Thyroid gland (tissue), 4 donors: ENCODE measurements around the gene PRDM7. TPM values are rescaled to one million over a fixed set of nuclear protein-coding genes. Genes with fewer than 3 reads are reported as not detected.
"Not testable (repeated sequence)": the region's sequence is repeated elsewhere in the genome, so short reads cannot be mapped to it uniquely, and the experiment has no call there.

ENCODE experiments used
- DNase-seq, 2 donors: peaks; one replicate each; pipeline ENCODE4 v3.0.0-alpha.2; 2019
- H3K27ac ChIP-seq, 3 donors: fragments of 200-600 bp; sonication (generic); 1 replicate in 2 of 3; 2 replicates in 1 of 3; pipeline ENCODE4 v1.5.1; 2016 to 2019; ENCODE audit warnings: mild to moderate bottlenecking in 1 of 3, moderate library complexity in 1 of 3
- H3K27me3 ChIP-seq: fragments of 200-600 bp; sonication (generic); one replicate; pipeline ENCODE4 v1.5.1; 2019
- H3K36me3 ChIP-seq, 2 donors: fragments of 200-600 bp; sonication (generic); one replicate each; pipeline ENCODE4 v1.5.1; 2016 to 2019
- H3K4me1 ChIP-seq, 2 donors: fragments of 200-600 bp; sonication (generic); one replicate each; pipeline ENCODE4 v1.5.1; 2017 to 2019
- H3K4me3 ChIP-seq, 3 donors: fragments of 200-600 bp; sonication (generic); replicated peaks in 1 of 3; 1 replicate in 2 of 3; 2 replicates in 1 of 3; pipeline ENCODE4 v1.5.1; 2016; ENCODE audit warnings: mild to moderate bottlenecking in 1 of 3
- H3K9me3 ChIP-seq: fragments of 200-600 bp; sonication (generic); one replicate; pipeline ENCODE4 v1.5.1; 2017
- POLR2A ChIP-seq, 2 donors: fragments of 450-650 bp; IDR thresholded peaks; one replicate each; pipeline ENCODE4 v1.6.1; 2017; ENCODE audit warnings: antibody characterized with exemption in 2 of 2, mild to moderate bottlenecking in 2 of 2, moderate library complexity in 1 of 2
- WGBS, 2 donors: methylation state at CpG; one replicate each; pipeline ENCODE4 v1.1.5; 2017; 5-methylcytosine and 5-hydroxymethylcytosine counted together
- intact Hi-C: fragments of 100-400 bp; cut with DNase I; formaldehyde crosslinking; loops from one replicate; pipeline ENCODE4 v1.15.1; 2023
- total RNA-seq, 4 donors: library from RNA; depleted of rRNA; stranded (reverse); fragments of >200 nt; gene quantifications; one replicate each; pipeline ENCODE4 v1.2.3, GENCODE V29; 2016
- TF ChIP-seq, protein P1 (sequence below), 6 experiments: fragments of 200-600 bp in 3 of 6; fragments of 450-650 bp in 3 of 6; sonication (generic) in 3 of 6; IDR thresholded peaks; one replicate each; pipeline ENCODE4 v1.5.1; 2016 to 2019; ENCODE audit warnings: antibody characterized with exemption in 6 of 6, mild to moderate bottlenecking in 2 of 6, inconsistent platforms in 1 of 6, moderate library complexity in 1 of 6

Gene PRDM7
- total RNA-seq, 4 donors from 2014 or later, result not detected

DNA sequence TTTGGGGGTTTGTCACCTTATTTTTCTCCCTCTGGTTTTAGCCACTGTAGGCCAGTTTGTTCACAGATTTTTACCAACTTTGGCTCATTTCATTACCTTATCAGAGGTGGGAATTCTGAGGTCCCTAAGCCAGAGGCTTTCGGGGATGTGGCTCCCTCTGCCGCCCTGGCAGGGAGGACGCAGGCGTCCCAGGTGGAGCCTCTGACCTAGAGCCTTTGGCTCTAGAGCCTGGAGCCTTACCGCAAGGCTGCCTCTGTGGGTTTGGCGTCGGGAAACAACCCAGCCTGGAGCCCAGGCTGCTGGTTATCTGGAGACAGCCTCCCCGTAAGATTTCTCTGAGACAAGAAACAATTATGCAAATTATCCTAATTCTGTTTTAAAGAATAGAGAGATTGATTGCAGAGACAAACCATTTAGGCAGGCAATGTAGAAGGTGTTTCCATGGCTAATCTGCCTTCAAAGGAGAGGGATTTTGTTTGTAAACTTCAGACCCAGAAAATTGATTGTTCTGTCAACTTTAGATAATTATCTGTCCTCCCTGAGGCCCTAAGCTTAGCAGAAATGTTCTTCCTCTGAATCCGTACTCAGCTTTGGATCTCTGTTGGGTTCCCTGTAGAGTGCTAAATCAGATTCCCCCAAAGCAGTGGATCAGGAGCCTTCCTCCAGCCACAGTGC lies 20.0 kb upstream of the PRDM7 start:
- H3K4me3 ChIP-seq, H3K4me1 ChIP-seq, H3K27me3 ChIP-seq, H3K36me3 ChIP-seq, intact Hi-C loops, H3K9me3 ChIP-seq, DNase-seq, H3K27ac ChIP-seq: not testable (repeated sequence)
- WGBS, 2 donors, result 62 to 85% methylated on average over 9 of the region's 9 CpGs

DNA sequence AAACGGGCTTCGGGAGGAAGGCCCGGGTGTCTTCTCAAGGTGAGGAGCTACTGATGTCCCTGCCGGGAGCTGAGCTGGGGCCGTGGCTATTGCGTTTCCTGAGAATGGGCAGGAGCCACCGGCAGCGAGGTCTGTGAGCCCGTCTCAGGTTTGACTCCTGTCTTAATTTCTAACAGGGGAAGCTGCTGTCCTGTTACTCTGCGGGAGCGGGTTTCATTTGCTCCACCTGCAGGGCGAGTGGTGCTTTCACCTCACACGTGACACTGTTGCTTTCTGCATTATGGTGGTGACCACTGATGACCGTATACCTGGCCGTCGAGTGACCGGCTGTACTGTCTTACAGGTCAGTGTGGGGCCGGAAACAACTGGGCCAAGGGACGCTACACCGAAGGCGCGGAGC lies 17.7 kb upstream of the PRDM7 start:
- H3K36me3 ChIP-seq, H3K27ac ChIP-seq, H3K9me3 ChIP-seq, H3K4me3 ChIP-seq, H3K27me3 ChIP-seq, intact Hi-C loops, H3K4me1 ChIP-seq, DNase-seq: not testable (repeated sequence)
- 83 to 97% methylated on average over 11 to 15 of the region's 22 CpGs for WGBS, 2 donors

DNA sequence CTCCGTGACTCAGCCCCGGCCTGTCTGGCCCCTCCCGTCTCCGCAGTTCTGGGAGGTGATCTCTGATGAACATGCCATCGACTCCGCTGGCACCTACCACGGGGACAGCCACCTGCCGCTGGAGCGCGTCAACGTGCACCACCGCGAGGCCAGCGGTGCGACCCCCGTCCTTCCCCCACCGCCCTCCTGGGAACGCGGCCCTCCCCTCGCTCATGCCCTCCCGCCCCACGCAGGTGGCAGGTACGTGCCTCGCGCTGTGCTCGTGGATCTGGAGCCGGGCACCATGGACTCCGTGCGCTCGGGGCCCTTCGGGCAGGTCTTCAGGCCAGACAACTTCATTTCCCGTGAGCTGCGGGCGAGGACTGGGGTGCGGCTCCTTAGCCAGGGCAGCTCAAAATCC lies 17.2 kb upstream of the PRDM7 start:
- WGBS, 2 donors, result 98 to 100% methylated on average over 4 to 24 of the region's 35 CpGs
- H3K27ac ChIP-seq, H3K9me3 ChIP-seq, intact Hi-C loops, H3K27me3 ChIP-seq, H3K4me1 ChIP-seq, H3K4me3 ChIP-seq, H3K36me3 ChIP-seq, DNase-seq: not testable (repeated sequence)

- H3K4me3 ChIP-seq, H3K9me3 ChIP-seq, H3K36me3 ChIP-seq, intact Hi-C loops, DNase-seq, H3K27me3 ChIP-seq, H3K4me1 ChIP-seq, H3K27ac ChIP-seq: not testable (repeated sequence)
- WGBS, 2 donors, result 83 to 97% methylated on average over 23 of the region's 30 CpGs
Measured at GRCh38 chr16:90093799-90094198, 16.7 kb upstream of the PRDM7 start.

DNA sequence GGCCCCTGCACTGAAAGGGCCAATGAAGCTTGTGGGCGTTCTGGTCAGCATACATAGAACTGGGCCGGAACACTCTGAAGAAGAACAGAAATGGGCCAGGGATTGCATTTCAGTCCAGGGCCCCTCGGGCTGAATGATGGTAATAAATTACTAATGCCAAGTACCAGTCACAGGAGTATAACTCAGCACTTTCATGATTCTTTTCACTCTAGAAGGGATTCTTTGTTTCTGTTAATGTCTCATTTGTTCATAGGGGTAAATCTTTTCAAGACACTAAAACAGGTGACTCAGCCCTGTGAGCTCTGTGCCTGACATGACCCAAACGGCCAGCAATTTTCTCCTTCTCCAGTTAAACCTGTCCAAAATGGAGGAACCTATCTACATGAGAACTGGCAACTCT lies 15.7 kb upstream of the PRDM7 start:
- intact Hi-C loops, H3K4me1 ChIP-seq, H3K27me3 ChIP-seq, DNase-seq, H3K27ac ChIP-seq, H3K4me3 ChIP-seq, H3K9me3 ChIP-seq, H3K36me3 ChIP-seq: not testable (repeated sequence)
- 63 to 65% methylated on average over 4 of the region's 4 CpGs for WGBS, 2 donors

- TF ChIP-seq, protein P1, sequence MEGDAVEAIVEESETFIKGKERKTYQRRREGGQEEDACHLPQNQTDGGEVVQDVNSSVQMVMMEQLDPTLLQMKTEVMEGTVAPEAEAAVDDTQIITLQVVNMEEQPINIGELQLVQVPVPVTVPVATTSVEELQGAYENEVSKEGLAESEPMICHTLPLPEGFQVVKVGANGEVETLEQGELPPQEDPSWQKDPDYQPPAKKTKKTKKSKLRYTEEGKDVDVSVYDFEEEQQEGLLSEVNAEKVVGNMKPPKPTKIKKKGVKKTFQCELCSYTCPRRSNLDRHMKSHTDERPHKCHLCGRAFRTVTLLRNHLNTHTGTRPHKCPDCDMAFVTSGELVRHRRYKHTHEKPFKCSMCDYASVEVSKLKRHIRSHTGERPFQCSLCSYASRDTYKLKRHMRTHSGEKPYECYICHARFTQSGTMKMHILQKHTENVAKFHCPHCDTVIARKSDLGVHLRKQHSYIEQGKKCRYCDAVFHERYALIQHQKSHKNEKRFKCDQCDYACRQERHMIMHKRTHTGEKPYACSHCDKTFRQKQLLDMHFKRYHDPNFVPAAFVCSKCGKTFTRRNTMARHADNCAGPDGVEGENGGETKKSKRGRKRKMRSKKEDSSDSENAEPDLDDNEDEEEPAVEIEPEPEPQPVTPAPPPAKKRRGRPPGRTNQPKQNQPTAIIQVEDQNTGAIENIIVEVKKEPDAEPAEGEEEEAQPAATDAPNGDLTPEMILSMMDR (IDR thresholded peaks at IDR 0.05), result no peak
- TF ChIP-seq POLR2A (IDR thresholded peaks at IDR 0.05), result no peak
- intact Hi-C loops, result no loop called here
- Histone ChIP-seq H3K27ac (no peak overlapping the region), H3K27me3 (no peaks in the 10 kb centered on the region), H3K4me3 (no peak overlapping the region), H3K4me1 (no peaks in the 10 kb centered on the region), H3K36me3 (no peaks in the 10 kb centered on the region), H3K9me3 (no peaks in the 10 kb centered on the region)
- DNase-seq, result no peak
- WGBS, 2 donors, result 83 to 84% methylated on average over 4 of the region's 4 CpGs
Measured at GRCh38 chr16:90084215-90084950, 7.3 kb upstream of the PRDM7 start.

GRCh38 chr16:90083139-90083538 lies 6.0 kb upstream of the PRDM7 start:
- intact Hi-C loops, result no loop called here
- no peaks in the 10 kb centered on the region for H3K4me1 ChIP-seq
- no peak for DNase-seq
- H3K36me3 ChIP-seq, result no peaks in the 10 kb centered on the region
- no peak overlapping the region for H3K27ac ChIP-seq
- TF ChIP-seq POLR2A (IDR thresholded peaks at IDR 0.05), result no peak
- TF ChIP-seq, protein P1 (IDR thresholded peaks at IDR 0.05), result no peak
- WGBS, 2 donors, result 88 to 94% methylated on average over 8 of the region's 8 CpGs
- no peaks in the 10 kb centered on the region for H3K27me3 ChIP-seq
- no peak overlapping the region for H3K4me3 ChIP-seq
- no peaks in the 10 kb centered on the region for H3K9me3 ChIP-seq
